GM19468 (cell line): ENCODE data around the gene CORO1C.
A peak's percentile ranks its signal among the peaks of the same experiment; 100 is the strongest.
"Not testable (repeated sequence)": the region's sequence is repeated elsewhere in the genome, so short reads cannot be mapped to it uniquely, and the experiment has no call there.

Experiments
- ATAC-seq: cut with Tn5 transposase; IDR thresholded peaks from one replicate; pipeline ENCODE4 v1.9.1; 2021; ENCODE audit warnings: mild to moderate bottlenecking, moderate library complexity, moderate number of reproducible peaks; ENCODE audit not compliant: unreplicated experiment; ENCODE audit errors: extremely low read depth

CORO1C gene

GRCh38 chr12:108731105-108731865 is at the start of gene CORO1C:
CORO1C (minus strand) TSS chr12:108731518; CDS start chr12:108701318, 30,200 bp downstream.
- peak; percentile 77 for ATAC-seq

- ATAC-seq = no peak
These were observed 48.8 kb upstream of the CORO1C start for GRCh38 chr12:108779998-108780688.

- no peak for ATAC-seq
These were observed 46.7 kb upstream of the CORO1C start for GRCh38 chr12:108778053-108778452.

GRCh38 chr12:108777156-108777555 is 45.8 kb upstream of the CORO1C start:
- ATAC-seq = no peak

GRCh38 chr12:108773798-108774788 is 42.8 kb upstream of the CORO1C start:
- no peak for ATAC-seq

- ATAC-seq = no peak
These were observed 41.8 kb upstream of the CORO1C start for GRCh38 chr12:108772891-108773797.

- no peak for ATAC-seq
These were observed 40.9 kb upstream of the CORO1C start for GRCh38 chr12:108772247-108772646.

- not testable (repeated sequence) for ATAC-seq
These were observed 40.5 kb upstream of the CORO1C start for GRCh38 chr12:108771835-108772234.

- ATAC-seq = no peak
These were observed 39.6 kb upstream of the CORO1C start for GRCh38 chr12:108770963-108771362.

- no peak for ATAC-seq
These were observed 39.0 kb upstream of the CORO1C start for GRCh38 chr12:108770269-108770829.

- ATAC-seq = no peak
These were observed 37.5 kb upstream of the CORO1C start for GRCh38 chr12:108768591-108769500.

GRCh38 chr12:108766294-108766693 is 35.0 kb upstream of the CORO1C start:
- no peak for ATAC-seq

GRCh38 chr12:108765289-108765764 is 34.0 kb upstream of the CORO1C start:
- ATAC-seq = no peak

GRCh38 chr12:108764540-108765288 is 33.4 kb upstream of the CORO1C start:
- ATAC-seq = no peak

- no peak for ATAC-seq
These were observed 29.9 kb upstream of the CORO1C start for GRCh38 chr12:108761226-108761625.

- ATAC-seq = no peak
These were observed 28.6 kb upstream of the CORO1C start for GRCh38 chr12:108759924-108760323.

- ATAC-seq = no peak
These were observed 26.5 kb upstream of the CORO1C start for GRCh38 chr12:108757856-108758255.
